NCI-H2196 (cell line): Measurements from ENCODE around the gene GJA10.
"Not testable (repeated sequence)": the region's sequence is repeated elsewhere in the genome, so short reads cannot be mapped to it uniquely, and the experiment has no call there.

Experiments used
- DNase-seq: peaks from one replicate; lab custom pipeline; 2025; ENCODE audit not compliant: unreplicated experiment; lab: John Stamatoyannopoulos, UW

The GJA10 gene

DNA sequence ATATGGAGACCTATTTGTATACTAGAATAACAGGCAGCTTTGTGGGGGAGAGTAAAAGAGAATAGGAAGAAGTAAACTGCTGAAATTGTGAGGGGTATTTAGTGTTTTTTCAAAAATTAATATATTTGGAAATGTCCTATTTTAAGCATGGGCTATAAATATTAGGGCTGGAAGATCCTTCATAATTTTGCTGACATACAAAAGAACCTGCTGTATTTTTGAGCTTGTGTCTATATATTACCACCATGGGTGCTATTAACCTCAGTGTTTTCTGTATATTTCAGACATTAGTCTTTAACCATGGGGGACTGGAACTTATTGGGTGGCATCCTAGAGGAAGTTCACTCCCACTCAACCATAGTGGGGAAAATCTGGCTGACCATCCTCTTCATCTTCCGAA, at the start of gene GJA10:
Gene GJA10 (plus strand): TSS at position 301 of the 400 bp plus-strand sequence. CDS start 0 bp downstream, at position 301.
- DNase-seq: no peak

DNA sequence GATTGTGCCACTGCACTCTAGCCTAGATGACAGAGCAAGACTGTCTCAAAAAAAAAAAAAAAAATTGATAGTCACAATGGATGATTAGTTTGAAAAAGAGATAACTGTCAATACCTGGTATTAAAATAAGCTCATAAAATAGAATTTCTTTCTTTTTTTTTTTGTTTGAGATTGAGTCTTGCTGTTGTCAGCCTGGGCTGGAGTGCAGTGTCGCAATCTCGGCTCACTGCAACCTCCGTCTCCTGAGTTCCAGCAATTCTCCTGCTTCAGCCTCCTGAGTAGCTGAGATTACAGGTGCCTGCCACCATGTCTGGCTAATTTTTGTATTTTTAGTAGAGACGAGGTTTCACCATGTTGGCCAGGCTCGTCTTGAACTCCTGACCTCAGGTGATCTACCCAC, 46.8 kb upstream of the GJA10 start:
- not testable (repeated sequence) for DNase-seq

DNA sequence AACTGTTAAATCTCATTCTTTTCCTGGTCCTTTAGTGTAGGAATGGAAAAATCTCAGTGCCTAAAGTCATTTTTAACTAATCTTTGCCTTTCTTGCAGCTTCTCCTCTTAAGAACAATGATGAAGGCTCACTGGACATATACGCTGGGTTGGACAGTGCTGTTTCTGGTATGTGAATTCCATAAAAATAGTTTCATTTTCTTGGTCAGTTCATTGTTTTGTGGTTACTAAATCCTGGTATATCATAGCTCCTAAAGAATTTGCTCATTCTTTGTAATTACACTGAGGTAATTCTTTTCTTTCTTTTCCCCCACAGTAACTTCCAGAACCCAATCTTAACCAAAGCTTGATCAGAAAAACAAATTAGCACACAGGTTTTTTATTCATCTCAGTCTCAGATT, 41.2 kb upstream of the GJA10 start:
- no peak for DNase-seq

- no peak for DNase-seq
Observed at GRCh38 chr6:89858041-89858440, 36.2 kb upstream of the GJA10 start.

DNA sequence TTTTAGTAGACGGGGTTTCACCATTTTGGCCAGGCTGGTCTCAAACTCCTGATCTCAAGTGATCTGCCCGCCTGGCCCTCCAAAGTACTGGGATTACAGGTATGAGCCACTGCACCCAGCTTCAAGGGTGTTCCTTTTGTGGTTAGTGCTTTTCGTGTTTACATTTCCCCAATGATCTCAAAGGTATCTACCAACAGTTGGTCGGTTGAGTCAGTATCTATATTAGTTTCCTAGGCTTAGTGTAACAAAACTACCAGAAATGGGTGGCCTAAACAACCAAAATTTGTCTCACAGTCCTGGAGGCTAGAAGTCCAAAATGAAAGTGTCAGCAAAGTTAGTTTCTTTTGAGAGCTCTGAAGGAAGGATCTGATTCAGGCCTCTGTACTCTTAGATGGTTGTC, 34.5 kb upstream of the GJA10 start:
- no peak for DNase-seq

DNA sequence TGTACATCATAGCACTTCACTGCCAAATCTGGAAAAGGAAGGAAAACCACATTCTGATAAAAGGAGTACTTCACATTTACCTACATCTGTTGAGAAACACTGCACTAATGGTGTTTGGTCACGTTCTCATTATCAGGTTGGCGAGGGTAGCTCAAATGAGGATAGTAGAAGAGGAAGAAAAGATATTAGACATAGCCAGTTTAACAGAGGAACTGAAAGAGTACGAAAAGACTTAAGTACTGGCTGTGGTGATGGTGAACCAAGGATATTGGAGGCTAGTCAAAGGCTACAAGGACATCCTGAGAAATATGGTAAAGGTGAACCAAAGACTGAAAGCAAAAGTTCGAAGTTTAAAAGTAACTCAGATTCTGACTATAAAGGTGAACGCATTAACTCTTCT, 32.0 kb upstream of the GJA10 start:
- DNase-seq: no peak

DNA sequence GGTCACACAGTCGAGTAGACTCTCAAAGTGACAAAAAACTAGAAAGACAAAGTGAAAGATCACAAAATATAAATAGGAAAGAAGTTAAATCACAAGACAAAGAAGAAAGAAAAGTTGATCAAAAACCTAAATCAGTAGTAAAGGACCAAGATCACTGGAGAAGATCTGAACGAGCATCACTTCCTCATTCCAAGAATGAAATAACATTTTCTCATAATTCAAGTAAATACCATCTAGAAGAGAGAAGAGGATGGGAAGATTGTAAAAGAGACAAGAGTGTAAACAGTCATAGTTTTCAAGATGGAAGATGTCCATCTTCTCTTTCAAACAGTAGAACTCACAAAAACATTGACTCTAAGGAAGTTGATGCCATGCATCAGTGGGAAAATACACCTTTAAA, 31.6 kb upstream of the GJA10 start:
- no peak for DNase-seq

GRCh38 chr6:89866024-89866678, 28.1 kb upstream of the GJA10 start:
- no peak for DNase-seq

DNA sequence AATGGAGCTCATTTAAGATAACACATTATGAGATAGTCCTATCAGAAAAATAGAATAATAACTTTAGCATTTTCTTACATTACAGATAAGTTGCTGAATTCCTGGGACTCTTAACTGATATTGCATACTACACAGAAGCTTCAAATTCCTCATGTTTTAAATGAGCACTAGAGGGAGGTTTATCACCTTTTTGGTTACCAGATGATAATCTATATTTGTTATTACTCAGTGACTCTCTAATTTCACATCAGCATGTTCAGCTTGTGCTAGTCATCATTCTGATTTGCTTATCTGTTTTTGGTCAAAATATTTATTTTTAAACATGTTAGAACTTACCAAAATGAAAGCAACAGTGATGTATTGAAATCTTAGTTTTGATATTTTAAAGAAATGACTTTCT, 20.5 kb upstream of the GJA10 start:
- no peak for DNase-seq

GRCh38 chr6:89874438-89874837, 19.8 kb upstream of the GJA10 start:
- no peak for DNase-seq

DNA sequence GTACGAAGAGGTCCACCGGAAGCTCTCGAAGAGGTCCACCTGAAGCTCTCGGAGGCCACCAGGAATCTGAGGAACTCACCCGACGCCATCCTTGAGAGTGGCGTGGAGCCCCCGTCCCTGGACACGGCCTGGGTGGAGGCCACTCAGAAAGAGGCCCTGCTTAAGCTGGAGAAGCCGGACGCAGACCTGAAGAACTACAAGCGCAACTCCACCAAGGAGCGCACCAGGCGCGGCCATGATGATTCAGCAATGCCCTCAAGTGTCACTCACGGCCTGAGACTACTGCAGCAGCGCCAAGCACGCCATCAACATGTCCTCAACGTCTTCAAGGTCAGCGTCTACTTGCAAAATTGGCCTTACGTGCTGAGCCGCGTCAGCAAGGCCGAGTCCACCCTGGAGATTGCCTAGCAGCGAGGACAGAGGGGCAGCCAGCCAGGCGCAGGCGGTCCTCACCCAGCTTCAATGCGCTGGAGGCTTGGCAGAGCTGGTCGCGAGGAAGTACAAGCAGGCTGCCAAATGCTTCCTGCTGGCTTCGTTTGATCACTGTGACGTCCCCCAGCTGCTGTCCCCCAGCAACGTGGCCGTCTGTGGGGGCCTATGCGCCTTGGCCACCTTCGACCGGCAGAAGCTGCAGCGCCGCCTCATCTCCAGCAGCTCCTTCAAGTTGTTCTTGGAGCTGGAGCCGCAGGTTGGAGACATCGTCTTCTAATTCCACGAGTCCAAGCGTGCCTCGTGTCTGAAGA, 7.7 kb upstream of the GJA10 start:
- DNase-seq: no peak

- no peak for DNase-seq
Observed at GRCh38 chr6:89887452-89888137, 6.7 kb upstream of the GJA10 start.

- DNase-seq: no peak
Observed at GRCh38 chr6:89888138-89888514, 6.1 kb upstream of the GJA10 start.

- DNase-seq: no peak
Observed at GRCh38 chr6:89888871-89889270, 5.4 kb upstream of the GJA10 start.

GRCh38 chr6:89890845-89891528, 3.3 kb upstream of the GJA10 start:
- not testable (repeated sequence) for DNase-seq

DNA sequence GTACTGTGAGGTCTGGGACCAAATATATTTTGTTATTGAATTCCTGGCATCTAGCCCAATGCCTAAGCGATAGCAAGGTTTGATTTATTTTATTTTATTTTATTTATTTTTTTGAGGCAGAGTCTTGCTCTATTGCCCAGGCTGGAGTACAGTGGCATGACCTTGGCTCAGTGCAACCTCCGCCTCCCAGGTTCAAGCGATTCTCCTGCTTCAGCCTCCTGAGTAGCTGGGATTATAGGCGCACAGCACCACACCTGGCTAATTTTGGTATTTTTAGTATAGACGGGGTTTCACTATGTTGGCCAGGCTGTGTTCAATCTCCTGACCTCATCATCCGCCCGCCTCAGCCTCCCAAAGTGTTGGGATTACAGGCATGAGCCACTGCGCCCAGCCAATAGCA, 1.7 kb upstream of the GJA10 start:
- not testable (repeated sequence) for DNase-seq

GRCh38 chr6:89895276-89895874, 1.1 kb downstream of the GJA10 start:
- no peak for DNase-seq

DNA sequence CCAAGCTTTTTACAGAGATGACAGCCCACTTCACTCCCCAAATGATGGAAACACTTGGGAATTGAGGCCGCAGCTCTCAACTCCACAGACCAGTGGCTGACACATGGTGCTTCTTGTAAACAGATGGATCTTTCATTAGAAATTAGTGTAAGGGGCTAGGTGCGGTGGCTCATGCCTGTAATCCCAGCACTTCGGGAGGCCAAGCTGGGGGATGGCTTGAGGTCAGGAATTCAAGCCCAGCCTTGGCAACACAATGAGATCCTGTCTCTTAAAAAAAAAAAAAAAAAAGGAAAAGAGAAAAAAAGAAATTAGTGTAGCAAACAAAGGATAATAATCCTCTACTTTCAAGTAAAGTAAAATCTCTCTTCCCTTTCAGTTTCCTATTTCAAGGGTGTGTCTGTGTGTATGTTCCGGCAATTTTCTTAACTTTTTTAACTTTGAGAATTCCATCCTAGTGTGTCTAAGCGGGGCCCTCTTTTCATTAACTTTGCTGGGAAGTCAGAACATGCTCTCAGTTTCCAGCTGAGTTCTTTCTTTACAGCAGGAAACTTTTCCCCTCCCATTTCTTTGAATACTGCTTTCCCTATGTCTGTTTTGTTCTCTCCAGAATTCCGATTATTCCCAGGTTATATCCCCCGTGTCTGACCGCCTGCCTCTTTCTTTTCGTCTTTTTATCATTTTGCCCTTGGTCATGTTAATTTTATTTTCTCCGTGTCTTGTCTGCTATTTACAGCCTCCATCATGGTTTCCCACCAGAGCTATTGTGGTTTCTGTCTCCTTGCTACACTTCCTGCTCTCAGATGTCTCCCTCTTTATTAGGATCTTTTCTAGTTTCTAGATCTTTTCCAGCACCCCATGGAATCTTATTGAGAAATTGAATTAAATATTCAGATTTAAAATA, 16.0 kb downstream of the GJA10 start:
- DNase-seq: not testable (repeated sequence)

- no peak for DNase-seq
Observed at GRCh38 chr6:89910902-89911240, 16.6 kb downstream of the GJA10 start.
